Measurements from ENCODE around the gene TAL1.

DNA sequence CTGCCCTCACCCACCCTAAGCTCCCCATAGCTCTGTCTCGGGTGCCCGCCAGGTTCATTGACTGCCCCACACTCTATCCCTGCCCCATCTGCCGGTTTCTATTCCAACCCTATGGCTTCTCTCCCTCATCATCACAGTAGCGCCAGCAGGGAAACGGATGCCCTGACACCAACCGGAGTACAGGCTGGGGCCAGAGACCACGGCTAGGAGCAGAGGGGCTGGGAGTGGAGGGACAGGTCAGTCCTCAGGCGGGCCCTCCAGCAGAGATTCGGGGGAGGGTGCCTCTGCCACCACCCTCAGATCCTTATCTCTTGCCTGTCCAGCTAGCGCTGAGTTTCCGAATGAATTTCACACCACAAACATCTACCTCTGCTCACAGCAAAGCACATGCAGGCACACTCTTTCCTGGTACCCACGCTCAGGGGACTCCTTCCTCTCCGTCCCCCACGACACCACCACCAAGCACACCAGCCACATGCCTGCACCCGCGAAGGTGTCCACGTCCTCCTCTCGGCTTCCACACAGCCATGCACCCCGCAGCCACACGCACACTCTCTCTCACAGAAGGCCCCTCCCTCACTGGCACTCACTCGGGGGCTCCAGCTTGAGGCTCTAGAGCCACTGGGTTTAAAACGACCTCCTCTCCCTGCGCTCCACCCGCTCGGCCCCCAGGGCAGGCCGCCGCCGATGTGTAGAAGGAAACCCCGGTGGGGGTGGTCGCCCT, 7.2 kb downstream of the TAL1 start:
- TF ChIP-seq, protein P1, sequence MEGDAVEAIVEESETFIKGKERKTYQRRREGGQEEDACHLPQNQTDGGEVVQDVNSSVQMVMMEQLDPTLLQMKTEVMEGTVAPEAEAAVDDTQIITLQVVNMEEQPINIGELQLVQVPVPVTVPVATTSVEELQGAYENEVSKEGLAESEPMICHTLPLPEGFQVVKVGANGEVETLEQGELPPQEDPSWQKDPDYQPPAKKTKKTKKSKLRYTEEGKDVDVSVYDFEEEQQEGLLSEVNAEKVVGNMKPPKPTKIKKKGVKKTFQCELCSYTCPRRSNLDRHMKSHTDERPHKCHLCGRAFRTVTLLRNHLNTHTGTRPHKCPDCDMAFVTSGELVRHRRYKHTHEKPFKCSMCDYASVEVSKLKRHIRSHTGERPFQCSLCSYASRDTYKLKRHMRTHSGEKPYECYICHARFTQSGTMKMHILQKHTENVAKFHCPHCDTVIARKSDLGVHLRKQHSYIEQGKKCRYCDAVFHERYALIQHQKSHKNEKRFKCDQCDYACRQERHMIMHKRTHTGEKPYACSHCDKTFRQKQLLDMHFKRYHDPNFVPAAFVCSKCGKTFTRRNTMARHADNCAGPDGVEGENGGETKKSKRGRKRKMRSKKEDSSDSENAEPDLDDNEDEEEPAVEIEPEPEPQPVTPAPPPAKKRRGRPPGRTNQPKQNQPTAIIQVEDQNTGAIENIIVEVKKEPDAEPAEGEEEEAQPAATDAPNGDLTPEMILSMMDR (IDR thresholded peaks at IDR 0.05 in 4 of 5, conservative IDR thresholded peaks at IDR 0.05 in 1 of 5), result no peak
- TF ChIP-seq POLR2A (IDR thresholded peaks at IDR 0.05), result no peak

Measured in gastrocnemius medialis (tissue), 4 donors.